ENCODE results near the gene DBR1. TPM values are rescaled to one million over a fixed set of nuclear protein-coding genes. Genes with fewer than 3 reads are reported as not detected.

The DBR1 gene
- total and polyA plus RNA-seq, 2 of the 13 experiments (the other 11 are each of a cell fraction or from before 2014, with no cell fraction given), result 6.4 to 16.7 TPM

GRCh38 chr3:138187296-138188012 lies 12.7 kb upstream of the DBR1 start, which contains the start of gene ARMC8 (continued):
- TF ChIP-seq CREB3 (CRISPR knock-in tag; IDR thresholded peaks at IDR 0.05) (no peak), RELA (CRISPR knock-in tag; IDR thresholded peaks at IDR 0.05) (no peak), CTCF (CRISPR knock-in tag; IDR thresholded peaks at IDR 0.05) (no peak; the same call in 1 of the 2 replicates), TAF1 (CRISPR knock-in tag; IDR thresholded peaks at IDR 0.05) (peak; percentile 90), THAP9 (CRISPR knock-in tag; IDR thresholded peaks at IDR 0.05; ENCODE audit: borderline replicate concordance) (peak; percentile 93), ZEB1 (IDR thresholded peaks at IDR 0.05; ENCODE audit: insufficient replicate concordance, low read depth) (no peak), ZNF225 (CRISPR knock-in tag; IDR thresholded peaks at IDR 0.05) (0 out of 2 replicates have a peak, but pooled peaks have one; percentile 55), ZNF776 (CRISPR knock-in tag; IDR thresholded peaks at IDR 0.05) (peak; percentile 58; the same call in 1 of the 2 replicates), ZNF792 (CRISPR knock-in tag; IDR thresholded peaks at IDR 0.05) (peak; percentile 43; the same call in 1 of the 2 replicates), POLR2AphosphoS5 (IDR thresholded peaks at IDR 0.05; ENCODE audit: low read depth, low read length) (peak; percentile 57), NFE2 (CRISPR knock-in tag; IDR thresholded peaks at IDR 0.05) (no peak), TEAD2 (CRISPR knock-in tag; IDR thresholded peaks at IDR 0.05) (no peak), EEA1 (CRISPR knock-in tag; IDR thresholded peaks at IDR 0.05; ENCODE audit: borderline replicate concordance) (peak; percentile 19; the same call in 1 of the 2 replicates), ZNF83 (CRISPR knock-in tag; IDR thresholded peaks at IDR 0.05; ENCODE audit: borderline replicate concordance) (no peak), ZBTB43 (CRISPR knock-in tag; conservative IDR thresholded peaks at IDR 0.05) (no peak), YEATS4 (CRISPR knock-in tag; IDR thresholded peaks at IDR 0.05; ENCODE audit: borderline replicate concordance) (peak; percentile 94), HMGA1 (CRISPR knock-in tag; conservative IDR thresholded peaks at IDR 0.05) (no peak), MYNN (CRISPR knock-in tag; IDR thresholded peaks at IDR 0.05; ENCODE audit: low read depth) (peak; percentile 23; the same call in 1 of the 2 replicates), ZNF704 (CRISPR knock-in tag; IDR thresholded peaks at IDR 0.05; ENCODE audit: borderline replicate concordance) (no peak; the same call in 1 of the 2 replicates), FOXO1 (CRISPR knock-in tag; IDR thresholded peaks at IDR 0.05) (peak; percentile 41; the same call in 1 of the 2 replicates), ZNF629 (CRISPR knock-in tag; conservative IDR thresholded peaks at IDR 0.05) (peak; percentile 33; the same call in 1 of the 2 replicates), POLR2AphosphoS2 (IDR thresholded peaks at IDR 0.05; ENCODE audit: low read depth, low read length) (no peak), ZNF768 (CRISPR knock-in tag; IDR thresholded peaks at IDR 0.05) (peak; percentile 59; the same call in 1 of the 2 replicates)
